HepG2 (cell line): Measurements from ENCODE around the gene VPS52. TPM values are rescaled to one million over a fixed set of nuclear protein-coding genes. Genes with fewer than 3 reads are reported as not detected.
A peak's percentile ranks its signal among the peaks of the same experiment; 100 is the strongest.

Experiments
- ARNT2 ChIP-seq: sonication (generic); formaldehyde crosslinking; IDR thresholded peaks from 2 replicates; pipeline ENCODE4 v1.8.0; 2022; ENCODE audit warnings: mild to moderate bottlenecking, low read depth, missing genetic modification reagents, moderate library complexity
- CBX1 ChIP-seq: IDR thresholded peaks from one replicate; pipeline ENCODE4 v1.6.1; 2016; ENCODE audit warnings: antibody characterized with exemption, low read depth
- CENPX ChIP-seq: sonication (generic); formaldehyde crosslinking; IDR thresholded peaks from 2 replicates; pipeline ENCODE4 v1.9.0; 2021; ENCODE audit warnings: mild to moderate bottlenecking, missing genetic modification reagents, moderate library complexity
- GABPB1 ChIP-seq: IDR thresholded peaks from 2 replicates; pipeline ENCODE4 v1.6.1; 2016; ENCODE audit warnings: mild to moderate bottlenecking, missing genetic modification reagents, moderate library complexity, missing compliant biosample characterization
- HNRNPLL ChIP-seq: fragments of 200-400 bp; formaldehyde crosslinking; IDR thresholded peaks from 2 replicates; pipeline ENCODE4 v1.6.1; 2017; ENCODE audit warnings: mild to moderate bottlenecking, low read depth, low read length; ENCODE audit not compliant: poor library complexity, severe bottlenecking
- HOXA5 ChIP-seq: sonication (generic); formaldehyde crosslinking; IDR thresholded peaks from 2 replicates; pipeline ENCODE4 v1.4.0; 2020; ENCODE audit warnings: missing genetic modification reagents
- PHF8 ChIP-seq: sonication (generic); formaldehyde crosslinking; IDR thresholded peaks from 2 replicates; pipeline ENCODE4 v1.5.0; 2020; ENCODE audit warnings: missing genetic modification reagents
- RBFOX2 ChIP-seq: fragments of 200-400 bp; formaldehyde crosslinking; IDR thresholded peaks from 2 replicates; pipeline ENCODE4 v1.6.1; 2017; ENCODE audit warnings: low read depth, mild to moderate bottlenecking, low read length
- TSC22D2 ChIP-seq: sonication (generic); formaldehyde crosslinking; IDR thresholded peaks from 2 replicates; pipeline ENCODE4 v1.5.1; 2020; ENCODE audit warnings: missing genetic modification reagents, mild to moderate bottlenecking, borderline replicate concordance
- ZBTB21 ChIP-seq: sonication (generic); formaldehyde crosslinking; IDR thresholded peaks from 2 replicates; pipeline ENCODE4 v1.4.0; 2020; ENCODE audit warnings: missing genetic modification reagents
- ZNF430 ChIP-seq: sonication (generic); formaldehyde crosslinking; IDR thresholded peaks from 2 replicates; pipeline ENCODE4 v1.9.0; 2021; ENCODE audit warnings: mild to moderate bottlenecking, missing genetic modification reagents
- ZNF446 ChIP-seq: sonication (generic); formaldehyde crosslinking; IDR thresholded peaks from 2 replicates; pipeline ENCODE4 v1.5.0; 2020; ENCODE audit warnings: mild to moderate bottlenecking, missing genetic modification reagents
- ZZZ3 ChIP-seq: sonication (generic); formaldehyde crosslinking; IDR thresholded peaks from 2 replicates; pipeline ENCODE4 v1.4.0; 2020; ENCODE audit warnings: missing genetic modification reagents, mild to moderate bottlenecking, borderline replicate concordance
- polyA plus RNA-seq, 8 experiments: library from polyadenylated mRNA; depleted of rRNA in 3 of 8; stranded (reverse) in 7 of 8; unstranded in 1 of 8; fragments of >200 nt; fragmentation: Illumina TruSeq in 4 of 8; extraction: Trizol in 4 of 8; gene quantifications; 2 replicates each; pipeline versions ENCODE4 v1.2.1 to v1.2.3, GENCODE V29; 2011 to 2016; ENCODE audit warnings: low read depth in 4 of 8, missing spikeins in 1 of 8, mixed read lengths in 1 of 8; ENCODE audit not compliant: insufficient read depth in 1 of 8
- total RNA-seq, 5 experiments: library from RNA; depleted of rRNA; stranded (reverse); fragments of >200 nt; fragmentation: Illumina TruSeq; extraction: Trizol; gene quantifications; 2 replicates each; pipeline ENCODE4 v1.2.3, GENCODE V29; 2016; ENCODE audit warnings: low read depth in 1 of 5
- TF ChIP-seq, protein P1 (sequence below): sonication (generic); formaldehyde crosslinking; IDR thresholded peaks from 2 replicates; pipeline ENCODE4 v1.8.1; 2023; ENCODE audit warnings: mild to moderate bottlenecking, moderate library complexity, missing genetic modification reagents
- TF ChIP-seq, protein P2 (sequence below): sonication (generic); formaldehyde crosslinking; IDR thresholded peaks from 2 replicates; pipeline ENCODE4 v1.4.0; 2020; ENCODE audit warnings: missing genetic modification reagents, borderline replicate concordance
- TF ChIP-seq, protein P3 (sequence below): sonication (generic); formaldehyde crosslinking; IDR thresholded peaks from 2 replicates; pipeline ENCODE4 v1.5.0; 2020; ENCODE audit warnings: missing genetic modification reagents
- TF ChIP-seq, protein P4 (sequence below): sonication (generic); formaldehyde crosslinking; IDR thresholded peaks from 2 replicates; pipeline ENCODE4 v1.4.0; 2020; ENCODE audit warnings: missing genetic modification reagents
- TF ChIP-seq, protein P5 (sequence below): sonication (generic); formaldehyde crosslinking; IDR thresholded peaks from 2 replicates; pipeline ENCODE4 v1.4.0; 2020; ENCODE audit warnings: low read depth, missing genetic modification reagents
- TF ChIP-seq, protein P6 (sequence below): sonication (generic); formaldehyde crosslinking; IDR thresholded peaks from 2 replicates; pipeline ENCODE4 v1.4.0; 2020; ENCODE audit warnings: missing genetic modification reagents

The VPS52 gene
- total and polyA plus RNA-seq, 2 of the 13 experiments (the other 11 are each of a cell fraction or from before 2014, with no cell fraction given): 48.9 to 85.5 TPM

DNA sequence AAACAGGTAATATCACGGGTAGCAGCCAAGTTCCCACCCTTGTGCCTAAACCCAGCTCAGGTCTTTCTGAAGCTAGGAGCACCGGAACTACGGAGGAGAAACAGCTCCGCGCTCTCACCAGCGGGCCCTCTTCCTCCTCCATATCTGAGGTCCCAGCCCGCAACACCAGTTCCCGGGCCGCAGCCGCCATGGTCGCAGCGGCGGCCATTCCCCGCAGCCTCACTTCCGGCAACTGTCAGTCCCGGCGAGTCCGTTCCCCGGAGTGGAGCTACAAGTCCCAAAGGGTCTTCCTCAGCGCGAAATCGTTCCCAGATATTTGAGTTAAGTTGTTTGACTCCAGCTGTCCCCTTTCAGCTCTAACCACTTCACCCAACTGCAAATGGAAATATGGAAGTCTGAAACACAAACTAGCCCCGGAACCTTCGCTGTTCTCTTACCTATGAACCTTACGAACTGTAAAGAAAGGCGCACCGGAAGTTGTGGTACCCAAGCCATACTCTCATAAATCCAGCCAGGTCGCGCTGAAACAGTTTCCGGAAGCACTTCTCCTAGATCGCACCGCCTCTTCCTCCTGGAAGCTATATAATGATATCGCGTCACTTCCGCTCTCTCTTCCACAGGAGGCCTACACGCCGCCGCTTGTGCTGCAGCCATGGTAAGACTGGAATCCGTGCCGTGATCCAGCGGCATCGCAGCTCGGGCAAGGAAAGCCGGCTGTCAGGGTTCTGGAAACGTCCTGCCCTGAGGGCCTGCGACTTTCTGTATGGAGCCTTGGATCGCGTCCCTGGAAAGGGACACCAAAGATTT is at the start of gene VPS52, which contains the start of gene RPS18 (continued):
- peak; percentile 92 for TF ChIP-seq ARNT2 (CRISPR knock-in tag)
- TF ChIP-seq, protein P1, sequence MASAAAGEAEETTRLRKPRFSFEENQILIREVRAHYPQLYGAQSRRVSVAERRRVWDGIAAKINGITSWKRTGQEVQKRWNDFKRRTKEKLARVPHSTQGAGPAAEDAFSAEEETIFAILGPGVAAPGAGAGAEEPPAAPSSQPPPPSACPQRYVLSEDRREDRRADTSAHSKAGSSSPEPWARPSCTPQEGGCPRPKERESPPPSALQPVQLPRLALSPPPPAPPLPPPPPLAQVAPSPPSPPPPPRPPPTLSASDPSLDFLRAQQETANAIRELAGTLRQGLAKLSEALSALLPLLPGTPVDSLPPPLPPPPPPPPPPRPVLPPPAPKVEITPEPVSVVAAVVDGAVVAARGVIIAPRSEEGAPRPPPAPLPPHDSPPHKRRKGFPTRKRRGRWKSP (CRISPR knock-in tag): peak; percentile 80
- TF ChIP-seq, protein P2, sequence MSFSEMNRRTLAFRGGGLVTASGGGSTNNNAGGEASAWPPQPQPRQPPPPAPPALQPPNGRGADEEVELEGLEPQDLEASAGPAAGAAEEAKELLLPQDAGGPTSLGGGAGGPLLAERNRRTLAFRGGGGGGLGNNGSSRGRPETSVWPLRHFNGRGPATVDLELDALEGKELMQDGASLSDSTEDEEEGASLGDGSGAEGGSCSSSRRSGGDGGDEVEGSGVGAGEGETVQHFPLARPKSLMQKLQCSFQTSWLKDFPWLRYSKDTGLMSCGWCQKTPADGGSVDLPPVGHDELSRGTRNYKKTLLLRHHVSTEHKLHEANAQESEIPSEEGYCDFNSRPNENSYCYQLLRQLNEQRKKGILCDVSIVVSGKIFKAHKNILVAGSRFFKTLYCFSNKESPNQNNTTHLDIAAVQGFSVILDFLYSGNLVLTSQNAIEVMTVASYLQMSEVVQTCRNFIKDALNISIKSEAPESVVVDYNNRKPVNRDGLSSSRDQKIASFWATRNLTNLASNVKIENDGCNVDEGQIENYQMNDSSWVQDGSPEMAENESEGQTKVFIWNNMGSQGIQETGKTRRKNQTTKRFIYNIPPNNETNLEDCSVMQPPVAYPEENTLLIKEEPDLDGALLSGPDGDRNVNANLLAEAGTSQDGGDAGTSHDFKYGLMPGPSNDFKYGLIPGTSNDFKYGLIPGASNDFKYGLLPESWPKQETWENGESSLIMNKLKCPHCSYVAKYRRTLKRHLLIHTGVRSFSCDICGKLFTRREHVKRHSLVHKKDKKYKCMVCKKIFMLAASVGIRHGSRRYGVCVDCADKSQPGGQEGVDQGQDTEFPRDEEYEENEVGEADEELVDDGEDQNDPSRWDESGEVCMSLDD (CRISPR knock-in tag): peak; percentile 57; the same call in 1 of the 2 replicates
- TF ChIP-seq ZNF430 (CRISPR knock-in tag): peak; percentile 96
- peak; percentile 99; the same call in 1 of the 2 replicates for TF ChIP-seq ZZZ3 (CRISPR knock-in tag)
- peak; percentile 65 for TF ChIP-seq ZNF446 (CRISPR knock-in tag)
- peak; percentile 78 for TF ChIP-seq CBX1
- peak; percentile 93 for TF ChIP-seq PHF8
- TF ChIP-seq TSC22D2 (CRISPR knock-in tag): peak; percentile 89
- no peak for TF ChIP-seq CENPX (CRISPR knock-in tag)
- peak; percentile 98 for TF ChIP-seq GABPB1 (CRISPR knock-in tag)
- TF ChIP-seq, protein P3, sequence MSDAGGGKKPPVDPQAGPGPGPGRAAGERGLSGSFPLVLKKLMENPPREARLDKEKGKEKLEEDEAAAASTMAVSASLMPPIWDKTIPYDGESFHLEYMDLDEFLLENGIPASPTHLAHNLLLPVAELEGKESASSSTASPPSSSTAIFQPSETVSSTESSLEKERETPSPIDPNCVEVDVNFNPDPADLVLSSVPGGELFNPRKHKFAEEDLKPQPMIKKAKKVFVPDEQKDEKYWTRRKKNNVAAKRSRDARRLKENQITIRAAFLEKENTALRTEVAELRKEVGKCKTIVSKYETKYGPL (CRISPR knock-in tag): peak; percentile 81
- peak; percentile 44 for TF ChIP-seq HNRNPLL
- peak; percentile 87 for TF ChIP-seq RBFOX2
- TF ChIP-seq, protein P4, sequence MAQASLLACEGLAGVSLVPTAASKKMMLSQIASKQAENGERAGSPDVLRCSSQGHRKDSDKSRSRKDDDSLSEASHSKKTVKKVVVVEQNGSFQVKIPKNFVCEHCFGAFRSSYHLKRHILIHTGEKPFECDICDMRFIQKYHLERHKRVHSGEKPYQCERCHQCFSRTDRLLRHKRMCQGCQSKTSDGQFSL (CRISPR knock-in tag): peak; percentile 53; the same call in 1 of the 2 replicates
- peak; percentile 92 for TF ChIP-seq HOXA5
- TF ChIP-seq, protein P5, sequence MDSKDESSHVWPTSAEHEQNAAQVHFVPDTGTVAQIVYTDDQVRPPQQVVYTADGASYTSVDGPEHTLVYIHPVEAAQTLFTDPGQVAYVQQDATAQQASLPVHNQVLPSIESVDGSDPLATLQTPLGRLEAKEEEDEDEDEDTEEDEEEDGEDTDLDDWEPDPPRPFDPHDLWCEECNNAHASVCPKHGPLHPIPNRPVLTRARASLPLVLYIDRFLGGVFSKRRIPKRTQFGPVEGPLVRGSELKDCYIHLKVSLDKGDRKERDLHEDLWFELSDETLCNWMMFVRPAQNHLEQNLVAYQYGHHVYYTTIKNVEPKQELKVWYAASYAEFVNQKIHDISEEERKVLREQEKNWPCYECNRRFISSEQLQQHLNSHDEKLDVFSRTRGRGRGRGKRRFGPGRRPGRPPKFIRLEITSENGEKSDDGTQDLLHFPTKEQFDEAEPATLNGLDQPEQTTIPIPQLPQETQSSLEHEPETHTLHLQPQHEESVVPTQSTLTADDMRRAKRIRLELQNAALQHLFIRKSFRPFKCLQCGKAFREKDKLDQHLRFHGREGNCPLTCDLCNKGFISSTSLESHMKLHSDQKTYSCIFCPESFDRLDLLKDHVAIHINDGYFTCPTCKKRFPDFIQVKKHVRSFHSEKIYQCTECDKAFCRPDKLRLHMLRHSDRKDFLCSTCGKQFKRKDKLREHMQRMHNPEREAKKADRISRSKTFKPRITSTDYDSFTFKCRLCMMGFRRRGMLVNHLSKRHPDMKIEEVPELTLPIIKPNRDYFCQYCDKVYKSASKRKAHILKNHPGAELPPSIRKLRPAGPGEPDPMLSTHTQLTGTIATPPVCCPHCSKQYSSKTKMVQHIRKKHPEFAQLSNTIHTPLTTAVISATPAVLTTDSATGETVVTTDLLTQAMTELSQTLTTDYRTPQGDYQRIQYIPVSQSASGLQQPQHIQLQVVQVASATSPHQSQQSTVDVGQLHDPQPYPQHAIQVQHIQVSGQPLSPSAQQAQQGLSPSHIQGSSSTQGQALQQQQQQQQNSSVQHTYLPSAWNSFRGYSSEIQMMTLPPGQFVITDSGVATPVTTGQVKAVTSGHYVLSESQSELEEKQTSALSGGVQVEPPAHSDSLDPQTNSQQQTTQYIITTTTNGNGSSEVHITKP (CRISPR knock-in tag): no peak
- TF ChIP-seq, protein P6, sequence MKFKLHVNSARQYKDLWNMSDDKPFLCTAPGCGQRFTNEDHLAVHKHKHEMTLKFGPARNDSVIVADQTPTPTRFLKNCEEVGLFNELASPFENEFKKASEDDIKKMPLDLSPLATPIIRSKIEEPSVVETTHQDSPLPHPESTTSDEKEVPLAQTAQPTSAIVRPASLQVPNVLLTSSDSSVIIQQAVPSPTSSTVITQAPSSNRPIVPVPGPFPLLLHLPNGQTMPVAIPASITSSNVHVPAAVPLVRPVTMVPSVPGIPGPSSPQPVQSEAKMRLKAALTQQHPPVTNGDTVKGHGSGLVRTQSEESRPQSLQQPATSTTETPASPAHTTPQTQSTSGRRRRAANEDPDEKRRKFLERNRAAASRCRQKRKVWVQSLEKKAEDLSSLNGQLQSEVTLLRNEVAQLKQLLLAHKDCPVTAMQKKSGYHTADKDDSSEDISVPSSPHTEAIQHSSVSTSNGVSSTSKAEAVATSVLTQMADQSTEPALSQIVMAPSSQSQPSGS (CRISPR knock-in tag): peak; percentile 89
- no peak for TF ChIP-seq ZBTB21 (CRISPR knock-in tag)
